Keratinocyte (primary cell): ENCODE measurements around the gene UBE2J2. TPM values are rescaled to one million over a fixed set of nuclear protein-coding genes. Genes with fewer than 3 reads are reported as not detected.

Source experiments
- DNase-seq: peaks from one replicate; pipeline ENCODE4 v3.0.0-alpha.2; 2011; ENCODE audit warnings: low read depth, missing footprints, low spot score
- FAIRE-seq: peaks from 2 replicates; lab custom pipeline; 2011; peaks lifted over from hg19 to GRCh38; lab: Jason Lieb, UNC
- H2AFZ ChIP-seq: 2 replicates; pipeline ENCODE4 v1.6.0; 2012; ENCODE audit warnings: low read length, control low read depth, inconsistent platforms; ENCODE audit not compliant: control insufficient read depth
- H3K27ac ChIP-seq: 2 replicates; pipeline ENCODE4 v1.5.1; 2011; ENCODE audit warnings: low read length; ENCODE audit not compliant: control insufficient read depth, insufficient read depth
- H3K27me3 ChIP-seq: 3 replicates; pipeline ENCODE4 v1.6.0; 2011; ENCODE audit warnings: low read length; ENCODE audit not compliant: control insufficient read depth, insufficient read depth; ENCODE audit errors: extremely low read depth
- H3K36me3 ChIP-seq, 2 experiments: 2 replicates in 1 of 2; 3 replicates in 1 of 2; pipeline ENCODE4 v1.5.1; 2011; ENCODE audit warnings: low read length in 2 of 2, mild to moderate bottlenecking in 1 of 2; ENCODE audit not compliant: control insufficient read depth in 2 of 2, insufficient read depth in 2 of 2; ENCODE audit errors: extremely low read depth in 1 of 2
- H3K4me1 ChIP-seq: 3 replicates; pipeline ENCODE4 v1.5.1; 2011; ENCODE audit warnings: low read length; ENCODE audit not compliant: control insufficient read depth, insufficient read depth; ENCODE audit errors: extremely low read depth
- H3K4me2 ChIP-seq: 3 replicates; pipeline ENCODE4 v1.6.0; 2011; ENCODE audit warnings: low read depth, low read length; ENCODE audit not compliant: control insufficient read depth, insufficient read depth; ENCODE audit errors: extremely low read depth
- H3K4me3 ChIP-seq, 3 experiments: fragments of 200-600 bp in 1 of 3; sonication (generic) in 1 of 3; 2 replicates in 2 of 3; 3 replicates in 1 of 3; pipeline ENCODE4 v1.5.1; 2011 to 2016; ENCODE audit warnings: low read length in 3 of 3, mild to moderate bottlenecking in 3 of 3, control low read depth in 2 of 3, inconsistent platforms in 1 of 3, low read depth in 1 of 3, mixed read lengths in 1 of 3, mixed run types in 1 of 3, moderate library complexity in 1 of 3; ENCODE audit not compliant: control insufficient read depth in 2 of 3, insufficient read depth in 2 of 3; ENCODE audit errors: extremely low read depth in 1 of 3
- H3K79me2 ChIP-seq: 2 replicates; pipeline ENCODE4 v1.6.0; 2012; ENCODE audit warnings: low read length; ENCODE audit not compliant: control insufficient read depth, insufficient read depth
- H3K9ac ChIP-seq: 3 replicates; pipeline ENCODE4 v1.6.0; 2011; ENCODE audit warnings: low read length; ENCODE audit not compliant: control insufficient read depth, insufficient read depth; ENCODE audit errors: extremely low read depth
- H3K9me1 ChIP-seq: 3 replicates; pipeline ENCODE4 v1.6.0; 2011; ENCODE audit warnings: low read length; ENCODE audit not compliant: control insufficient read depth, insufficient read depth; ENCODE audit errors: extremely low read depth
- H3K9me3 ChIP-seq: 2 replicates; pipeline ENCODE4 v1.5.1; 2012; ENCODE audit warnings: low read depth, low read length; ENCODE audit not compliant: control insufficient read depth
- H4K20me1 ChIP-seq: 3 replicates; pipeline ENCODE4 v1.6.0; 2011; ENCODE audit warnings: low read length; ENCODE audit not compliant: control insufficient read depth, insufficient read depth; ENCODE audit errors: extremely low read depth
- CTCF ChIP-seq, 3 experiments: IDR thresholded peaks in 1 of 3; conservative IDR thresholded peaks in 1 of 3; optimal IDR thresholded peaks in 1 of 3; 2 replicates in 2 of 3; 3 replicates in 1 of 3; pipeline versions ENCODE3 to v1.5.1; 2011; ENCODE audit warnings: low read length in 3 of 3, mild to moderate bottlenecking in 3 of 3, moderate library complexity in 2 of 3, control low read depth in 1 of 3, inconsistent platforms in 1 of 3; ENCODE audit not compliant: insufficient read depth in 2 of 3; ENCODE audit errors: extremely low read depth in 1 of 3
- EZH2 ChIP-seq: IDR thresholded peaks from one replicate; pipeline ENCODE4 v1.6.1; 2012; ENCODE audit warnings: inconsistent platforms, mild to moderate bottlenecking, low read length, moderate library complexity
- dilution Hi-C: fragments of 300-500 bp; cut with MboI; formaldehyde crosslinking; loops from one replicate; pipeline ENCODE4 v1.7.0; 2020; ENCODE audit warnings: low sequenced_read_pairs; ENCODE audit not compliant: extremely low pct_ligation_motif_present
- polyA plus RNA-seq, 5 experiments: library from polyadenylated mRNA; depleted of rRNA in 3 of 5; stranded (reverse) in 3 of 5; stranded (forward) in 1 of 5; unstranded in 1 of 5; fragments of >200 nt; gene quantifications; 1 replicate in 1 of 5; 2 replicates in 3 of 5; 3 replicates in 1 of 5; pipeline versions ENCODE4 v1.2.1 to v1.2.3, GENCODE V29; 2011 to 2012; ENCODE audit warnings: missing spikeins in 2 of 5, low read depth in 1 of 5, low replicate concordance in 1 of 5

The UBE2J2 gene
- polyA plus RNA-seq, 1 donor (not counting 4 experiments of a cell fraction or from before 2014, with no cell fraction given), result 27.0 TPM

DNA sequence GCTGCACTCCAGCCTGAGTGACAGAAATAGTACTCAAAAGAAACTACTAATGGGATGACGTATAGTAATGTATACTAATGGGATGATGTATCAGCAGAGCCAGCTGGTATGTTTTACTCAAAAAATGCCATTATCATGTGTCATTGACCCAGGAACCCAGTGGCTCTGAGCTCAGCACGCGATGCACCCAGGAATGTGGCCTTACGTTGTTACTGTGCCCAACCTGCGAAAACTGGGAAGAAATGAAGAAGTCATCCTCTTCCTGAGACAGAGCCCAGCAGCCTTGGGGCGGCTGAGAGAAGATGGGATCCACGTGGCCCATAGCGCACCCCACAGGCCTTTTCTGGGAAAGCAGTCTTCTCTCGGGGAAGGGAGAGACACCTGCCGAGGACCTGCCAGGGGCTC, 8.8 kb downstream of the UBE2J2 start:
- peak; percentile 57 to 58 (median 57) for TF ChIP-seq CTCF (optimal IDR thresholded peaks at IDR 0.05 in 1 of 3, IDR thresholded peaks at IDR 0.05 in 1 of 3, conservative IDR thresholded peaks at IDR 0.05 in 1 of 3; ENCODE audit: extremely low read depth in 1 of 3, insufficient read depth in 2 of 3, low read length in 3 of 3)
- no peak for TF ChIP-seq EZH2
- DNase-seq (peak; percentile 95), FAIRE-seq (peak; percentile 52)
- Histone ChIP-seq H3K27ac (peak overlapping the region; percentile 67), H3K4me2 (no peak overlapping the region), H3K9me1 (no peaks in the 10 kb centered on the region), H3K4me3 (no peak overlapping the region), H3K9ac (no peak overlapping the region), H3K36me3 (peaks cover 36 to 39% of the 10 kb centered on the region in 2 experiments), H3K4me1 (peaks cover 9% of the 10 kb centered on the region), H3K9me3 (no peaks in the 10 kb centered on the region), H4K20me1 (peaks cover 13% of the 10 kb centered on the region), H3K79me2 (peaks cover 37% of the 10 kb centered on the region), H2AFZ (no peak overlapping the region), H3K27me3 (no peaks in the 10 kb centered on the region)
- dilution Hi-C loops, result no loop called here

- H3K4me1 ChIP-seq, result peaks cover 11% of the 10 kb centered on the region
- no peak overlapping the region for H3K4me3 ChIP-seq
- no peak overlapping the region for H2AFZ ChIP-seq
- FAIRE-seq, result no peak
- H3K27me3 ChIP-seq, result no peaks in the 10 kb centered on the region
- TF ChIP-seq EZH2 (no peak), CTCF (optimal IDR thresholded peaks at IDR 0.05 in 1 of 3, IDR thresholded peaks at IDR 0.05 in 1 of 3, conservative IDR thresholded peaks at IDR 0.05 in 1 of 3; ENCODE audit: extremely low read depth in 1 of 3, insufficient read depth in 2 of 3, low read length in 3 of 3) (no peak)
- peaks cover 15% of the 10 kb centered on the region for H4K20me1 ChIP-seq
- H3K27ac ChIP-seq, result peak overlapping the region; percentile 20
- peaks cover 39 to 40% of the 10 kb centered on the region in 2 experiments for H3K36me3 ChIP-seq
- DNase-seq, result no peak
- no peaks in the 10 kb centered on the region for H3K9me3 ChIP-seq
- dilution Hi-C loops, result no loop called here
- H3K9me1 ChIP-seq, result no peaks in the 10 kb centered on the region
- H3K4me2 ChIP-seq, result no peak overlapping the region
- H3K79me2 ChIP-seq, result peaks cover 34% of the 10 kb centered on the region
- peak overlapping the region; percentile 22 for H3K9ac ChIP-seq
Measured at GRCh38 chr1:1264026-1264425, 9.6 kb downstream of the UBE2J2 start.
